ENCODE measurements around the gene FHOD1. TPM values are rescaled to one million over a fixed set of nuclear protein-coding genes. Genes with fewer than 3 reads are reported as not detected.
A peak's percentile ranks its signal among the peaks of the same experiment; 100 is the strongest.

FHOD1 gene
- total RNA-seq, 1 donor from 2014 or later = 17.2 TPM

DNA sequence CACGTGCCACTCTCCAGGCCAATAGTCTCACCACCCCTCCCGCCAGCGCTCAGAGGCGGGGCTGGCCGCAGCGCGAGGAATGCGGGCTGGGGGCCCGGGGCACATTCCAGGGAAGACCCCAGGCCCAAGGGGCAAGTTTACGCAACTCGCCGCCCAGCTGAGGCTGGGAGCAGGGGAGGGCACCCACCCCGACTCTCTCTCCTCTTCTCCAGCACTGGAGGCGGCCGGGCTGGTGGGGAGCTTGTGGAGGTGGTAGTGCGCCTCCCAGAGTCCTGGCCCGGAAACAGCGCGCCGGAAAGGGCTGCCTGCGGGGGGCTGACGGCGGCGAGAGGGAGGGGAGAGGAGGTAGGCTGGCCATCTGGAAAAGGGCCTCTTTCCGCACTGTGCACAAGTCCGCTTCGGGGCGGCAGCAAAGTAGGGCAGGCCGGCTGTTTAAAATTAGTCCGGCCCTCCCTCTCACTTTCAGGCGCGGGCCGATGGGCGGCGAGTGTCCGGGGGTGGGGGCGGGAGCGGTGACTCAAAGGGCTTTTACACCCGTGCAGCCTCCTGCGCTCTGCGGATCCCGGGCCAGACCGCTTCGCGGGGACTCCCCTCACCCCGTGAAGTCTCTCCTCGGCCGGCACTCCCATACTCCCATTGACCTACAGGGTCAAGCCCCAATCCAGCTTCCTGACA, 1.1 kb downstream of the FHOD1 start:
- no peaks in the 10 kb centered on the region for H3K27me3 ChIP-seq
- intact Hi-C loops (cut with DNase I) = no loop called here
- DNase-seq (ENCODE audit: extremely low spot score in 2 of 2) = no peak
- peak overlapping the region; percentile 85 for H3K27ac ChIP-seq
- H3K4me3 ChIP-seq = peak overlapping the region; percentile 92 to 93
- H3K9me3 ChIP-seq = no peaks in the 10 kb centered on the region
- H3K4me1 ChIP-seq = peaks cover 59% of the 10 kb centered on the region
- TF ChIP-seq, protein P1, sequence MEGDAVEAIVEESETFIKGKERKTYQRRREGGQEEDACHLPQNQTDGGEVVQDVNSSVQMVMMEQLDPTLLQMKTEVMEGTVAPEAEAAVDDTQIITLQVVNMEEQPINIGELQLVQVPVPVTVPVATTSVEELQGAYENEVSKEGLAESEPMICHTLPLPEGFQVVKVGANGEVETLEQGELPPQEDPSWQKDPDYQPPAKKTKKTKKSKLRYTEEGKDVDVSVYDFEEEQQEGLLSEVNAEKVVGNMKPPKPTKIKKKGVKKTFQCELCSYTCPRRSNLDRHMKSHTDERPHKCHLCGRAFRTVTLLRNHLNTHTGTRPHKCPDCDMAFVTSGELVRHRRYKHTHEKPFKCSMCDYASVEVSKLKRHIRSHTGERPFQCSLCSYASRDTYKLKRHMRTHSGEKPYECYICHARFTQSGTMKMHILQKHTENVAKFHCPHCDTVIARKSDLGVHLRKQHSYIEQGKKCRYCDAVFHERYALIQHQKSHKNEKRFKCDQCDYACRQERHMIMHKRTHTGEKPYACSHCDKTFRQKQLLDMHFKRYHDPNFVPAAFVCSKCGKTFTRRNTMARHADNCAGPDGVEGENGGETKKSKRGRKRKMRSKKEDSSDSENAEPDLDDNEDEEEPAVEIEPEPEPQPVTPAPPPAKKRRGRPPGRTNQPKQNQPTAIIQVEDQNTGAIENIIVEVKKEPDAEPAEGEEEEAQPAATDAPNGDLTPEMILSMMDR (IDR thresholded peaks at IDR 0.05) = peak in 1 of 3 experiments; percentile 19
- TF ChIP-seq POLR2A (IDR thresholded peaks at IDR 0.05) (no peak), POLR2AphosphoS5 (IDR thresholded peaks at IDR 0.05; ENCODE audit: insufficient read depth in 1 of 2, low read depth in 1 of 2) (peak in 1 of 2 donors; percentile 74)
- no peaks in the 10 kb centered on the region for H3K36me3 ChIP-seq

DNA sequence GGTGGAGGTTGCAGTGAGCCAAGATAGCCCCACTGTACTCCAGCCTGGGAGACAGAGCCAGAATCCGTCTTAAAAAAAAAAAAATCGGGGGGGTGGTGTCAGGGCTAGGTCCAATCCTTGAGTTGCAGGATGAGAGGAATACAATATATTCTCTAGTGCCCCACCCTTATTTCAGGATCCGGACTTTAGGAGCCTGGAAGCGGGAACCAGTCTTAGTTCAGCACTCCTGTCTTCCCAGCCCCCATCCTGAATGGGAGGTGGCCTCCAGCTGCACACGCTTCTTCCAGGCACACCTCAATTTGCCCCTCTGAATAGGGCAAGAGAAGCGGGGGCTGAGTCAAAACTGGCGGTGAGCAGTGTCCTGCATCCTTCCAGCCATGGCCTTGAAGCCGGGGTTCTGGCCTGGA, 1.6 kb downstream of the FHOD1 start:
- H3K27me3 ChIP-seq = no peaks in the 10 kb centered on the region
- H3K27ac ChIP-seq = peak overlapping the region; percentile 85
- H3K4me1 ChIP-seq = peaks cover 59% of the 10 kb centered on the region
- no peak for DNase-seq (ENCODE audit: extremely low spot score in 2 of 2)
- no peaks in the 10 kb centered on the region for H3K9me3 ChIP-seq
- intact Hi-C loops (cut with DNase I) = no loop called here
- H3K36me3 ChIP-seq = no peaks in the 10 kb centered on the region
- H3K4me3 ChIP-seq = peak overlapping the region; percentile 92 to 93
- TF ChIP-seq, protein P1 (IDR thresholded peaks at IDR 0.05) = no peak
- TF ChIP-seq POLR2A (IDR thresholded peaks at IDR 0.05) (no peak), POLR2AphosphoS5 (IDR thresholded peaks at IDR 0.05; ENCODE audit: insufficient read depth in 1 of 2, low read depth in 1 of 2) (no peak)

DNA sequence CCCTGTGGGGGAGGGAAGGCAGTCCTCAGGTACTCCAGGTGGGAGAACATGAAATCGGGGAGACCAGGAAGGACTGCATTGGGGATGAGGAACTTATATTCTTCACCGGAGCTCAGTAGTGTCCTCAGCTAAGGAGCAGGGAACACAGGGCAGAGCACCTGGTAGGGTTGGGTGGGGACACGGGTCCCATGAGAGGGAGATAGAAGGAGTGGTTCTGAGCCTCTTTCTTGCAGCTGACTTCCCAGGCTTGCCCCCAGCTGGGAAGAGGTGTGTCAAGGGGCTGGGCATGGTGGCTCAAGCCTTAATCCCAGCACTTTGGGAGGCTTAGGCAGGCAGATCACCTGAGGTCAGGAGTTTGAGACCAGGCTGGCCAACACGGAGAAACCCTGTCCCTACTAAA, 2.1 kb downstream of the FHOD1 start:
- no peak for DNase-seq (ENCODE audit: extremely low spot score in 2 of 2)
- peaks cover 59% of the 10 kb centered on the region for H3K4me1 ChIP-seq
- H3K36me3 ChIP-seq = no peaks in the 10 kb centered on the region
- H3K4me3 ChIP-seq = no peak overlapping the region
- H3K27ac ChIP-seq = peak overlapping the region; percentile 85
- TF ChIP-seq, protein P1 (IDR thresholded peaks at IDR 0.05) = no peak
- H3K27me3 ChIP-seq = no peaks in the 10 kb centered on the region
- H3K9me3 ChIP-seq = no peaks in the 10 kb centered on the region
- intact Hi-C loops (cut with DNase I) = no loop called here

DNA sequence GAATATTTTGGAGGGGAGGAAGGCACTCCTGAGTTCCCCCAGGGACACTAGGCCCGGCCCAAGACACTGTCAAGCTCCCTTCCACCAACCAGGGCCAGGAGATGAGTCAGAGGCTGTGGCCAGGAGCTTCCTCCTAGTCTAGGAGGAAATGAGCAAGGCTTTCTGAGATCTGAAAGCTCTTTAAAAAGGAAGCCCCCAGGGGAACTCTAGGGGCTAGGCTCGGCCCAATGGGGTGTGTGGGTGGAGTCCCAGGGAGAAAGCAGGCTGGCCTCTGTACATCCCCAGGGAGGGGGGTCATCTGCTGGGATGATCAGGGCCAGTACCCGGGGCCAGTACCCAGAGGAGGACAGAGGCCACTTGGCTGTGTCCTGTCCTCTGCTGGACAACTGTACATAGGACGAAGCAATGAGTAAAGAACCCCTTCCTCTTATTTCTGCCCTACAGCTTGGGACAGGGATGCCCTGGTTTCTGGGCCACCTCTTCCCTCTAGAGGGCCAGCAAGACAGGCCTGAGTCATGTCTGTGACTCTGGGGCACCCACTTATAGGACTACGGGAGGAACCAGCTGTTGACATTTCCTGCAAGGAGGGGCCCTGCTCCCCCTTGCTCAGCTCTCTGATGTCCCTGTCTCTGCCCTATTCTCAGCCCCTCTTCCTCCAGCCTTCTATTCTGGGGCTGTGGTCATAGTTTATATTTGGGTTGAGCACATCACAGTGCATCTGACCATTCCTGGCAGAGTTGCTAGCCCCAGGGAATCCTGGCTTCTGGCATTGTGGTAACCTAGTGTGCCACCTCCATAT, 2.7 kb downstream of the FHOD1 start:
- Histone ChIP-seq H3K36me3 (no peaks in the 10 kb centered on the region), H3K4me3 (no peak overlapping the region)
- intact Hi-C loops (cut with DNase I) = no loop called here

DNA sequence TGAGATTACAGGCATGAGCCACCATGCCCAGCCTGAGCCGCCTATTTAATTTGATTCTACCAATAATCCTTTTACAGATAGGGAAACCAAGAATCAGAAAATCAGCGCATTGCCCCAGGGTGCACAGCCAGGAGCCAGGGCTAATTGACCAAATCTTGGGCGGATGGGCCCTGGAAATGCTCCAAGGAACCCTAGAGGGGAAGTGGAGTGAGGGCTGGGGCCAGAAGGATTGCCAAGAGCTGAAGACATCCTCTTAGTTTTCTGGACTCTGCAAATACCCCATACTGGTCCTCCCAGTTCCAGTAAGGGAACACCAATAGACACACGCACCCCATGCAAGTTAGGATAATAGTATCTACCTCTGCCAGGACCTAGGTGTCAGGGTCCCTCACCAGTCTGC, 3.8 kb downstream of the FHOD1 start:
- intact Hi-C loops (cut with DNase I) = no loop called here
- Histone ChIP-seq H3K4me3 (no peak overlapping the region), H3K27me3 (no peaks in the 10 kb centered on the region), H3K9me3 (no peaks in the 10 kb centered on the region), H3K36me3 (peaks cover 0 to 1% of the 10 kb centered on the region in 2 donors), H3K27ac (peak overlapping the region; percentile 85), H3K4me1 (peaks cover 47% of the 10 kb centered on the region)
- no peak for DNase-seq (ENCODE audit: extremely low spot score in 2 of 2)
- TF ChIP-seq, protein P1 (IDR thresholded peaks at IDR 0.05) = no peak
- no peak for TF ChIP-seq POLR2A (IDR thresholded peaks at IDR 0.05)
- TF ChIP-seq POLR2AphosphoS5 (IDR thresholded peaks at IDR 0.05; ENCODE audit: insufficient read depth in 1 of 2, low read depth in 1 of 2) = no peak

More for the DNA sequence above, 2.7 kb downstream of the FHOD1 start:
- no peak for DNase-seq (ENCODE audit: extremely low spot score in 2 of 2)
- Histone ChIP-seq H3K27me3 (no peaks in the 10 kb centered on the region), H3K4me1 (peaks cover 58% of the 10 kb centered on the region), H3K27ac (peak overlapping the region; percentile 85), H3K9me3 (no peaks in the 10 kb centered on the region)
- TF ChIP-seq POLR2A (IDR thresholded peaks at IDR 0.05) = no peak
- TF ChIP-seq POLR2AphosphoS5 (IDR thresholded peaks at IDR 0.05; ENCODE audit: insufficient read depth in 1 of 2, low read depth in 1 of 2) = peak in 1 of 2 donors; percentile 56

Measured in vagina (tissue), 2 donors.